Karpas-422 (cell line): ENCODE data around the gene MAP3K21. TPM values are rescaled to one million over a fixed set of nuclear protein-coding genes. Genes with fewer than 3 reads are reported as not detected.
A peak's percentile ranks its signal among the peaks of the same experiment; 100 is the strongest.

Experiments used
- DNase-seq: peaks from one replicate; pipeline ENCODE4 v3.0.0-alpha.2; 2015
- H2AFZ ChIP-seq: fragments of 200-600 bp; sonication (generic); 2 replicates; pipeline ENCODE4 v1.6.1; 2014; ENCODE audit warnings: antibody characterized with exemption, low read length, mixed read lengths
- H3K27ac ChIP-seq: fragments of 200-600 bp; sonication (generic); 2 replicates; pipeline ENCODE4 v1.5.1; 2014; ENCODE audit warnings: mild to moderate bottlenecking, low read length, moderate library complexity
- H3K27me3 ChIP-seq: fragments of 200-600 bp; sonication (generic); 2 replicates; pipeline ENCODE4 v1.6.1; 2014; ENCODE audit warnings: low read length, mixed read lengths
- H3K36me3 ChIP-seq: fragments of 200-600 bp; sonication (generic); 2 replicates; pipeline ENCODE4 v1.6.1; 2014; ENCODE audit warnings: low read length, mixed read lengths; ENCODE audit not compliant: insufficient read depth
- H3K4me1 ChIP-seq: fragments of 200-600 bp; sonication (generic); 2 replicates; pipeline ENCODE4 v1.6.1; 2014; ENCODE audit warnings: mild to moderate bottlenecking, low read length, mixed read lengths
- H3K4me2 ChIP-seq: fragments of 200-600 bp; sonication (generic); 2 replicates; pipeline ENCODE4 v1.6.1; 2014; ENCODE audit warnings: low read length, low read depth, mild to moderate bottlenecking; ENCODE audit not compliant: poor library complexity, severe bottlenecking
- H3K4me3 ChIP-seq: fragments of 200-600 bp; sonication (generic); 2 replicates; pipeline ENCODE4 v1.5.1; 2014; ENCODE audit warnings: mild to moderate bottlenecking, antibody characterized with exemption, low read length, mixed read lengths
- H3K79me2 ChIP-seq: fragments of 200-600 bp; sonication (generic); 2 replicates; pipeline ENCODE4 v1.6.1; 2014; ENCODE audit warnings: mild to moderate bottlenecking, low read length, mixed read lengths
- H3K9ac ChIP-seq: fragments of 200-600 bp; sonication (generic); 2 replicates; pipeline ENCODE4 v1.6.0; 2014; ENCODE audit warnings: low read length
- H3K9me2 ChIP-seq: fragments of 200-600 bp; sonication (generic), shearing (Covaris generic); replicated peaks from 2 replicates; pipeline ENCODE4 v1.6.0; 2014; ENCODE audit warnings: mild to moderate bottlenecking, low read length, moderate library complexity; ENCODE audit not compliant: insufficient read depth
- H3K9me3 ChIP-seq: fragments of 300-700, 200-600 bp; sonication (generic); 2 replicates; pipeline ENCODE4 v1.6.1; 2014; ENCODE audit warnings: low read length, mixed read lengths
- H4K20me1 ChIP-seq: fragments of 200-600 bp; sonication (generic); 2 replicates; pipeline ENCODE4 v1.6.1; 2014; ENCODE audit warnings: mild to moderate bottlenecking, antibody characterized with exemption, low read length, low read depth; ENCODE audit not compliant: insufficient read depth
- total RNA-seq: library from RNA; depleted of rRNA; stranded (reverse); fragments of >200 nt; shearing (Covaris generic); gene quantifications from 2 replicates; pipeline ENCODE4 v1.2.3, GENCODE V29; 2014; ENCODE audit warnings: low replicate concordance

MAP3K21 gene
- total RNA-seq, 1 experiment from 2014 or later, result 3.4 TPM

DNA sequence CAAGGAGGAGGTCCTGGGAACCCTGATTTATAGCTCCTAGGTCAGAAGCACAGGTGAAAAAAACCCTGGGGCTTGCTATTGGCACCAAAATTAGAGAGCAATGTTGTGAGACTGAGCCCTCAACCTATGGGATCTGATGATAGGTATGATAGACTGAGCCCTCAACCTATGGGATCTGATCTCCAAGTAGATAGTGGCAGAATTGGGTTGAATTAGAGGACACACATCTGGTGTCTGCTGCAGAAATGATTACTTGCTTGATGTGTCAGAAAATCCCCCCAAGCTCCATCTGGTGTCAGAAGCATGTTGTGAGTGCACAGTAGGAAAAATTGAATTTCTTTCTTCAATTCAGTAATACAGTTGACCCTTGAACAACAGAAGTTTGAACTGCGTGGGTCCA, 62.4 kb downstream of the MAP3K21 start:
- Histone ChIP-seq H3K9me2 (no peaks in the 10 kb centered on the region), H2AFZ (no peak overlapping the region)

GRCh38 chr1:233390842-233391737, 63.6 kb downstream of the MAP3K21 start:
- Histone ChIP-seq H3K36me3 (no peaks in the 10 kb centered on the region), H4K20me1 (no peaks in the 10 kb centered on the region), H3K79me2 (no peaks in the 10 kb centered on the region), H3K4me2 (no peak overlapping the region), H3K27ac (no peak overlapping the region), H3K27me3 (no peaks in the 10 kb centered on the region), H3K9ac (no peak overlapping the region), H3K9me2 (no peaks in the 10 kb centered on the region), H3K9me3 (no peaks in the 10 kb centered on the region), H3K4me3 (no peak overlapping the region), H3K4me1 (peaks cover 8% of the 10 kb centered on the region), H2AFZ (no peak overlapping the region)
- DNase-seq, result no peak

More for the DNA sequence above, 62.4 kb downstream of the MAP3K21 start:
- H3K27me3 ChIP-seq, result no peaks in the 10 kb centered on the region
- no peak overlapping the region for H3K4me3 ChIP-seq
- no peaks in the 10 kb centered on the region for H3K9me3 ChIP-seq
- H3K4me1 ChIP-seq, result peaks cover 8% of the 10 kb centered on the region
- H4K20me1 ChIP-seq, result no peaks in the 10 kb centered on the region
- H3K36me3 ChIP-seq, result no peaks in the 10 kb centered on the region
- DNase-seq, result no peak
- no peak overlapping the region for H3K4me2 ChIP-seq
- no peak overlapping the region for H3K27ac ChIP-seq
- no peaks in the 10 kb centered on the region for H3K79me2 ChIP-seq
- no peak overlapping the region for H3K9ac ChIP-seq

DNA sequence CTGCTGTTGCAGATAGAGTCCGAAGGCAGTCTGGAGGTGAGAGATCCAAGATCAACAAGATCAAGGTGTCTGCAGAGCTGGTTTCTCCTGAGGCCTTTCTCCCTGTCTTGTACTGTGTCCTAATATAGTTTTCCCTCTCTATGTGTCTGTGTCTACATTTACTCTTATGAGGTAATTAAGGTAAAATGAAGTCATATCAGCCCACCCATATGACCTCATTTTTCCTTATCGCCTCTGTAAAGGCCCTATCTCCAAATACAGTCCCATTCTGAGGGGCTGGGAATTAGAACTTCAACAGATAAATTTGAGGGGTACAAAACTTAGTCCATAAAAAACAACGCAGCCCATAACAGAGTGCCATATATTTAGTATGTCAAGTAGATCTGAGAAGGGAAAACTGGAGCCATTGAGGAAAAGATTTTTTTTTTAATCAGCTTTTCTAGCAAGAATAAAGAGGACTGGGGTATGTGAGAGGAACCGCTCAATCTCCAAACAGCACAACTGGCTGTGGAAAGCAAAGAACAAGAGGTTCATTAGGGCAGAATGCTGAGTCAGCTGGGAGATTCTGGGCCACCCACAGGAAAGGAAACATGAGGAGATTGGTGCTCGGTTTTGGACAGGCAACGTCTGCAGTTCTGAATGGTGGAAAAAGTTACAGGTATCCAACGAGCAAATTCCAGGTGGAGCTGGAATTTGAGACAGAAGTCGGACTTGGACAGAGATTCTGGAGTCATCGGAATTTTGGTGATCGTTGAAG, 65.7 kb downstream of the MAP3K21 start:
- Histone ChIP-seq H3K4me3 (no peak overlapping the region), H3K9me3 (no peaks in the 10 kb centered on the region), H3K27ac (no peak overlapping the region), H3K4me2 (no peak overlapping the region), H3K79me2 (no peaks in the 10 kb centered on the region), H2AFZ (no peak overlapping the region), H3K36me3 (no peaks in the 10 kb centered on the region), H3K4me1 (peaks cover 8% of the 10 kb centered on the region), H3K9ac (no peak overlapping the region), H3K27me3 (no peaks in the 10 kb centered on the region), H3K9me2 (no peaks in the 10 kb centered on the region), H4K20me1 (no peaks in the 10 kb centered on the region)
- no peak for DNase-seq

- no peaks in the 10 kb centered on the region for H3K36me3 ChIP-seq
- no peaks in the 10 kb centered on the region for H3K9me3 ChIP-seq
- H3K9me2 ChIP-seq, result no peaks in the 10 kb centered on the region
- no peak overlapping the region for H3K9ac ChIP-seq
- H3K4me3 ChIP-seq, result no peak overlapping the region
- DNase-seq, result no peak
- H3K27me3 ChIP-seq, result no peaks in the 10 kb centered on the region
- no peak overlapping the region for H2AFZ ChIP-seq
- no peak overlapping the region for H3K27ac ChIP-seq
- H3K4me2 ChIP-seq, result no peak overlapping the region
- H4K20me1 ChIP-seq, result no peaks in the 10 kb centered on the region
- peaks cover 8% of the 10 kb centered on the region for H3K4me1 ChIP-seq
- no peaks in the 10 kb centered on the region for H3K79me2 ChIP-seq
Observed at GRCh38 chr1:233393926-233394680, 66.6 kb downstream of the MAP3K21 start.

DNA sequence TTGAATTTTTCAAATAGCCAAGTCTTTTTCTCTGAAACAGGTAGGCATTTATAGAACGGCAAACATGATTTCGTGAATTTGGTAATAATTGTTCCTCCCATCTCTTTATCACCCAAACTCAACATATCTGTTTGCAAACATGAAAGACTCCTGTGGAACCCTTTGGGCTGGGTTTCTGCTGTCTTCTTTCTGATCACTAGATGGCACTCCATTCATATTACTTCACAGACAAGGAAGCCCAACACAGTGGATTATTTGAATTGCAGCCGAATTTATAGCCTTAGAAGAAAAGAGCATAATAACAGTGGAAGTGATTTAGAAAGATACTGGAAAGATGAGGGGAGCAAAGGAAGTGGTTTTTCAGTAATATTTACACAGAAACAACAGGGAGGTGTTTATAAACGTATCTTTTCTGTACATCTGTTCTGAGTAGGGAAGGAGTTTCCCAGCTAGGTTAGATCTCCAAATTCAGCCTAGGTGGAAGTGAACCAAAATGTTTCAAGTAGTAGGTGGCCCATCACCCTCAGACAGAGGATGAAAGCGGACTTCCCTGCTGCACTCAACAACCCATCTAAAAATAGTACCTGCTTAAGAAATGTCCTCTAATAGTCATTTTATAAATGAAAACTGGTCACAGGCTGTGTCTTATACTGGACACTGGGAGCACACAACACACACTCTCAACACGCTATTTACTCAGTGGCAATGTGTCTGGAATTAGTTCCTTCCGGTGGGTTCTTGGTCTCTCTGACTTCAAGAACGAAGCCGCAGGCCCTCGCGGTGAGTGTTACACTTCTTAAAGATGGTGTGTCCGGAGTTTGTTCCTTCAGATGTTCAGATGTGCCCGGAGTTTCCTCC, 67.6 kb downstream of the MAP3K21 start:
- Histone ChIP-seq H3K4me3 (no peak overlapping the region), H3K4me2 (no peak overlapping the region), H4K20me1 (no peaks in the 10 kb centered on the region), H2AFZ (no peak overlapping the region), H3K79me2 (no peaks in the 10 kb centered on the region), H3K27me3 (no peaks in the 10 kb centered on the region), H3K9me2 (no peaks in the 10 kb centered on the region), H3K9ac (no peak overlapping the region), H3K4me1 (peaks cover 8% of the 10 kb centered on the region), H3K27ac (no peak overlapping the region), H3K36me3 (no peaks in the 10 kb centered on the region), H3K9me3 (no peaks in the 10 kb centered on the region)
- DNase-seq, result peak; percentile 81

- H3K9me2 ChIP-seq, result no peaks in the 10 kb centered on the region
- no peak overlapping the region for H3K4me3 ChIP-seq
- H3K4me1 ChIP-seq, result peaks cover 8% of the 10 kb centered on the region
- no peaks in the 10 kb centered on the region for H3K27me3 ChIP-seq
- H3K79me2 ChIP-seq, result no peaks in the 10 kb centered on the region
- H3K27ac ChIP-seq, result no peak overlapping the region
- no peaks in the 10 kb centered on the region for H4K20me1 ChIP-seq
- no peak overlapping the region for H3K9ac ChIP-seq
- DNase-seq, result peak; percentile 46
- no peaks in the 10 kb centered on the region for H3K9me3 ChIP-seq
- H3K36me3 ChIP-seq, result no peaks in the 10 kb centered on the region
- H2AFZ ChIP-seq, result no peak overlapping the region
- H3K4me2 ChIP-seq, result no peak overlapping the region
Observed at GRCh38 chr1:233395863-233396646, 68.5 kb downstream of the MAP3K21 start.

DNA sequence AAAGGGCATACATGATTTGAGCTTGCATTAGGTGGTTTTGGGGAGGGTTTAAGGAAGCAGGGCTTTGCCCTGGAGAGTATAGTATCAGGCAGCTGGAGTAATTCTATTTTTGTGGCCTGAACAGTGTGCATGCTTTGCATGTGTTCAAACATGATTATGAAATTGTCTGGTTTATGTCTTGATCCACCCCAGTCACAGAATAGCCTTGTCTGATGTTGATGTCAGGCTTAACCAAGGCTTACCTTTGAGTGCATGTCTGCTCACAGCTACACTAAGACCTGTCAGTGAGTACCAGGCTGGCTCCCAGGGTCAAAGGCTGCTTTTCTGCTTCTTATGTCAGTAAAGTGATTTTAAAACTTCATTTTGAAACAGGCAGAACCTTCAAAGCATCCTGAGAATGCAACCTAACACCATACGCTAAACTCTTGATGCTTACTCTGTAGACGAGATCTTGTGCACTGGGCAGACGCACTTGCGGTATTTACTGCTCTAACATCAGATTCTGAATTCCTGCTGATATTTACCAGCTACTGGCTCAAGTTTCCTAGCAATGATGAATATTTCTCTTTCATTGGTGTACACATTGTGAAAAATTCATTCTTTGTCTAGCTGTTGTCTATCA, 78.9 kb downstream of the MAP3K21 start:
- H3K36me3 ChIP-seq, result no peaks in the 10 kb centered on the region
- no peaks in the 10 kb centered on the region for H3K9me3 ChIP-seq
- no peaks in the 10 kb centered on the region for H4K20me1 ChIP-seq
- no peaks in the 10 kb centered on the region for H3K9me2 ChIP-seq
- H3K79me2 ChIP-seq, result no peaks in the 10 kb centered on the region
- no peak overlapping the region for H3K9ac ChIP-seq
- H3K4me1 ChIP-seq, result no peaks in the 10 kb centered on the region
- no peak overlapping the region for H3K4me2 ChIP-seq
- no peak overlapping the region for H2AFZ ChIP-seq
- H3K4me3 ChIP-seq, result no peak overlapping the region
- no peaks in the 10 kb centered on the region for H3K27me3 ChIP-seq
- no peak for DNase-seq
- no peak overlapping the region for H3K27ac ChIP-seq
